SK-N-SH (cell line): ENCODE results near the gene TPO. TPM values are rescaled to one million over a fixed set of nuclear protein-coding genes. Genes with fewer than 3 reads are reported as not detected.

ENCODE experiments used
- CTCF ChIA-PET: fragments of 300-600, 350-600 bp; formaldehyde crosslinking; extraction: SDS; loops from one replicate; lab custom pipeline; 2021; lab: Yijun Ruan, JAX
- POLR2A ChIA-PET: fragments of 350-600 bp; sonication (Branson Sonifier 250); formaldehyde crosslinking; extraction: SDS; loops from one replicate; lab custom pipeline; 2020; ENCODE audit warnings: antibody characterized with exemption, inconsistent platforms; lab: Yijun Ruan, JAX
- DNase-seq: peaks from one replicate; pipeline ENCODE4 v3.0.0; 2012
- H2AFZ ChIP-seq: fragments of 200-600 bp; sonication (generic); 2 replicates; pipeline ENCODE4 v1.8.1; 2016; ENCODE audit warnings: antibody characterized with exemption, mild to moderate bottlenecking, low read depth
- H3F3A ChIP-seq: fragments of 200-600 bp; sonication (generic); replicated peaks from 2 replicates; pipeline ENCODE3; 2016; ENCODE audit warnings: antibody characterized with exemption, mild to moderate bottlenecking; ENCODE audit not compliant: insufficient read depth
- H3K27ac ChIP-seq, 2 experiments: fragments of 200-500 bp in 1 of 2; fragments of 200-600 bp in 1 of 2; sonication (Bioruptor generic) in 1 of 2; sonication (generic), shearing (Covaris generic) in 1 of 2; 2 replicates each; pipeline versions ENCODE4 v1.5.1 to v1.6.1; 2014 to 2016; ENCODE audit warnings: low read depth in 2 of 2, inconsistent platforms in 1 of 2, low read length in 1 of 2, mild to moderate bottlenecking in 1 of 2, mixed read lengths in 1 of 2
- H3K27me3 ChIP-seq: fragments of 200-600 bp; sonication (generic), shearing (Covaris generic); 2 replicates; pipeline ENCODE4 v1.6.1; 2016; ENCODE audit warnings: mixed run types; ENCODE audit not compliant: insufficient read depth
- H3K36me3 ChIP-seq, 2 experiments: fragments of 200-500 bp in 1 of 2; fragments of 200-600 bp in 1 of 2; sonication (Bioruptor generic) in 1 of 2; sonication (generic) in 1 of 2; replicated peaks in 1 of 2; 2 replicates each; pipeline versions ENCODE3 to v1.5.1; 2014 to 2016; ENCODE audit warnings: low read length in 1 of 2, mild to moderate bottlenecking in 1 of 2; ENCODE audit not compliant: insufficient read depth in 2 of 2, control insufficient read depth in 1 of 2
- H3K4me1 ChIP-seq, 2 experiments: fragments of 200-500 bp in 1 of 2; fragments of 200-600 bp in 1 of 2; sonication (Bioruptor generic) in 1 of 2; sonication (generic), shearing (Covaris generic) in 1 of 2; 2 replicates each; pipeline versions ENCODE4 v1.5.1 to v1.6.1; 2014 to 2016; ENCODE audit warnings: low read depth in 1 of 2, low read length in 1 of 2, mixed run types in 1 of 2; ENCODE audit not compliant: insufficient read depth in 2 of 2, control insufficient read depth in 1 of 2
- H3K4me2 ChIP-seq: fragments of 200-600 bp; sonication (generic), shearing (Covaris generic); 2 replicates; pipeline ENCODE4 v1.6.1; 2017; ENCODE audit warnings: mixed run types
- H3K4me3 ChIP-seq, 2 experiments: fragments of 200-500 bp in 1 of 2; fragments of 200-600 bp in 1 of 2; sonication (Bioruptor generic) in 1 of 2; sonication (generic), shearing (Covaris generic) in 1 of 2; 2 replicates each; pipeline versions ENCODE4 v1.5.1 to v1.8.1; 2014 to 2016; ENCODE audit warnings: low read depth in 2 of 2, inconsistent platforms in 1 of 2, low read length in 1 of 2, mild to moderate bottlenecking in 1 of 2, mixed read lengths in 1 of 2, moderate library complexity in 1 of 2
- H3K79me2 ChIP-seq: fragments of 200-600 bp; sonication (generic); 2 replicates; pipeline ENCODE4 v1.8.1; 2017; ENCODE audit warnings: mild to moderate bottlenecking; ENCODE audit not compliant: insufficient read depth
- H3K9ac ChIP-seq: fragments of 200-600 bp; sonication (generic); 2 replicates; pipeline ENCODE4 v1.6.1; 2017; ENCODE audit warnings: mixed run types
- H3K9me2 ChIP-seq: fragments of 200-600 bp; sonication (generic); 2 replicates; pipeline ENCODE4 v1.6.1; 2017; ENCODE audit warnings: mixed run types
- H3K9me3 ChIP-seq: fragments of 200-600 bp; sonication (generic); 2 replicates; pipeline ENCODE4 v1.6.1; 2017; ENCODE audit warnings: mixed run types, mild to moderate bottlenecking, moderate library complexity
- H4K20me1 ChIP-seq: fragments of 200-600 bp; sonication (generic); 2 replicates; pipeline ENCODE4 v1.6.1; 2017; ENCODE audit warnings: mild to moderate bottlenecking, mixed run types; ENCODE audit not compliant: insufficient read depth
- CTCF ChIP-seq: fragments of 200-600 bp; sonication (generic); IDR thresholded peaks from 2 replicates; pipeline ENCODE4 v1.6.1; 2017; ENCODE audit warnings: antibody characterized with exemption, mild to moderate bottlenecking, moderate library complexity
- MEF2A ChIP-seq: IDR thresholded peaks from 2 replicates; pipeline ENCODE4 v1.4.0; 2012; ENCODE audit warnings: low read depth, borderline replicate concordance
- NRF1 ChIP-seq: IDR thresholded peaks from 2 replicates; pipeline ENCODE4 v1.6.1; 2012; ENCODE audit warnings: low read depth, mild to moderate bottlenecking, low read length
- TCF12 ChIP-seq: IDR thresholded peaks from 2 replicates; pipeline ENCODE4 v1.4.0; 2012
- ZBTB33 ChIP-seq: IDR thresholded peaks from 2 replicates; pipeline ENCODE4 v1.4.0; 2012; ENCODE audit warnings: low read depth, borderline replicate concordance
- WGBS: methylation state at CpG from one replicate; pipeline ENCODE4 v1.1.6; 2017; ENCODE audit warnings: low lambda C conversion rate; 5-methylcytosine and 5-hydroxymethylcytosine counted together
- polyA plus RNA-seq, 3 experiments: library from polyadenylated mRNA; depleted of rRNA; stranded (reverse); fragments of >200 nt; gene quantifications; 2 replicates each; pipeline ENCODE4 v1.2.3, GENCODE V29; 2012

TPO gene
- polyA plus RNA-seq, 1 of the 3 experiments (the other 2 are of a cell fraction) = not detected

DNA sequence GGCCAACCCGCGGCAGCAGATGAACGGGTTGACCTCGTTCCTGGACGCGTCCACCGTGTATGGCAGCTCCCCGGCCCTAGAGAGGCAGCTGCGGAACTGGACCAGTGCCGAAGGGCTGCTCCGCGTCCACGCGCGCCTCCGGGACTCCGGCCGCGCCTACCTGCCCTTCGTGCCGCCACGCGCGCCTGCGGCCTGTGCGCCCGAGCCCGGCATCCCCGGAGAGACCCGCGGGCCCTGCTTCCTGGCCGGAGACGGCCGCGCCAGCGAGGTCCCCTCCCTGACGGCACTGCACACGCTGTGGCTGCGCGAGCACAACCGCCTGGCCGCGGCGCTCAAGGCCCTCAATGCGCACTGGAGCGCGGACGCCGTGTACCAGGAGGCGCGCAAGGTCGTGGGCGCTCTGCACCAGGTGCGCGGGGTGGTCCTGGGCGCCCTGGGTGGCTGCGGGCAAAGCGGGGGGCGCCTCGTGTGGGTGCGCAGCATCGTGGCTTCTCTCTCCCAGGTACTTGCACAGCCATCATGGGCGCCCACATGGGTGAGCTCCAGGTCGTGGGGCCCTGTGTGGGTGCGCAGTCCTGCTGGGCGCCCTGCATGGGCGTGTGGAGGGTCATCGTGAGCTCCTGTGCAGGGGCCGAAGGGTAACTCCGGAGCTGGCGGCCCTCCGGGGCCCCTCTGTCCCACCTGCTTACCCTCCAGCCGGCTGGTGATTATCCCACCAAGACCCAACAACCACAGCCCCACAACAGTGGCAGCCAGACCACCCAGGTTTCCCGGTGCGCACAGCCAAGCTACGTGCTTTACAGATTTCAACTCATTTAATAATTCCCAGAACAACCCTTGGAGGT lies 64.2 kb downstream of the TPO start (continued):
- no peak for TF ChIP-seq CTCF
- TF ChIP-seq, all 33 proteins: peak for 0

DNA sequence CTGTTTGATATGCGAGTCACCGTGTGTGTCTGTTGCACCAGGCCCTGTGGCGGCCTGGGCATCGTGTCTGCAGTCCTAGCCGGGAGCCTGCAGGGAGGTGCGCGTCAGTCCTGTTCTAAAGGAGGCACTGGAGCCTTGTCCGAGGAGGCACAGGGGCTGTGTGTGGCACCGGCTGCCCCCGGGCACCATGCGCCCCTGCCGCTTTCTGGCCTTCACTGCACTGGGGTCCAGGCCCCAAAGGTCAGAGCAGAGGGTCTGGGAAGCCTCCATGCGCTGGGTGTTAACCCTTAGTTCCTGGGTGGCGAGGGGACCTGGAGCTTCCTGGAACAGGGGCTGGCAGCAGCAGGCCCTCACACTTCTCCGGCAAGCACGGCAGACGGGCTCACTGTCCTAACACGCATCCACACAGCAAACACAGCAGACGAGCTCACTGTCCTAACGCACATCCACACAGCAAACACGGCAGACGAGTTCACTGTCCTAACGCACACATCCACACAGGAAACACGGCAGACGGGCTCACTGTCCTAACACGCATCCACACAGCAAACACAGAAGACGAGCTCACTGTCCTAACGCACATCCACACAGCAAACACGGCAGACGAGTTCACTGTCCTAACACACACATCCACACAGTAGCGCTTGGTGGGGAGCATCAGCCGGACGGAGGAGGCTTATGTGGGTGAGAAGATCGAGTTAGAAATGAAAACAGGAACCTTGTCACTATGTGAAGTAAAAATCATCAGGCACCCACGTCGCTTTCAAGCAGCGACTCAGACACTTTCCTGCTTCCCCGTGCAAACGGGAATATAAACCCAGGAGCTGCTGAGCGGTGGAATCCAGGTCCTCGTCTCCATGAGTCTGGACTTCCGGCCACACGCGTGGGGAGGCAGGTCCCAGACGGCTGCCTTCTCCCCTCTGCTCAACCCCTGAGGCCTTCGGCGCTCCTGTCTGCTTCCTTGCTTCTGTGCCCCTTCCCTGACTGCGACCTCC lies 65.3 kb downstream of the TPO start:
- 66% methylated on average over 37 of the region's 48 CpGs for WGBS
- no peaks in the 10 kb centered on the region for H3K27me3 ChIP-seq
- TF ChIP-seq ZBTB33 = no peak
- no peak for TF ChIP-seq MEF2A
- no peak for TF ChIP-seq CTCF
- TF ChIP-seq TCF12 = no peak
- TF ChIP-seq NRF1 = no peak
- no peak overlapping the region for H3K9ac ChIP-seq
- no peak overlapping the region for H3K4me2 ChIP-seq
- ChIA-PET POLR2A (interaction anchor here (0.6 kb wide), 1 partner anchor 17 kb away, joined by 3 read pairs; no protein-coding TSS in a partner anchor), CTCF (interaction anchor here (1.2 kb wide), 1 partner anchor 8 kb away, joined by 3 read pairs; no protein-coding TSS in a partner anchor)
- no peaks in the 10 kb centered on the region for H3K36me3 ChIP-seq
- no peaks in the 10 kb centered on the region for H4K20me1 ChIP-seq
- no peaks in the 10 kb centered on the region for H3K4me1 ChIP-seq
- no peaks in the 10 kb centered on the region for H3K79me2 ChIP-seq
- no peak overlapping the region for H3K4me3 ChIP-seq
- no peaks in the 10 kb centered on the region for H3F3A ChIP-seq
- no peaks in the 10 kb centered on the region for H3K9me2 ChIP-seq
- DNase-seq = no peak
- no peaks in the 10 kb centered on the region for H3K9me3 ChIP-seq
- no peak overlapping the region for H3K27ac ChIP-seq
- H2AFZ ChIP-seq = no peak overlapping the region
